ENCODE data around the gene ANKFY1.

- no peak for TF ChIP-seq CTCF (conservative IDR thresholded peaks at IDR 0.05; ENCODE audit: low read depth, low read length)
- no peak for TF ChIP-seq EZH2 (IDR thresholded peaks at IDR 0.05; ENCODE audit: borderline replicate concordance, low read depth, low read length, poor library complexity, severe bottlenecking)
These were observed 41.4 kb upstream of the ANKFY1 start for GRCh38 chr17:4305224-4305623.

Measured in A673 (cell line).